ENCODE data around the gene CERS6.

GRCh38 chr2:168713325-168713724, 257.3 kb downstream of the CERS6 start:
- TF ChIP-seq, protein P1, sequence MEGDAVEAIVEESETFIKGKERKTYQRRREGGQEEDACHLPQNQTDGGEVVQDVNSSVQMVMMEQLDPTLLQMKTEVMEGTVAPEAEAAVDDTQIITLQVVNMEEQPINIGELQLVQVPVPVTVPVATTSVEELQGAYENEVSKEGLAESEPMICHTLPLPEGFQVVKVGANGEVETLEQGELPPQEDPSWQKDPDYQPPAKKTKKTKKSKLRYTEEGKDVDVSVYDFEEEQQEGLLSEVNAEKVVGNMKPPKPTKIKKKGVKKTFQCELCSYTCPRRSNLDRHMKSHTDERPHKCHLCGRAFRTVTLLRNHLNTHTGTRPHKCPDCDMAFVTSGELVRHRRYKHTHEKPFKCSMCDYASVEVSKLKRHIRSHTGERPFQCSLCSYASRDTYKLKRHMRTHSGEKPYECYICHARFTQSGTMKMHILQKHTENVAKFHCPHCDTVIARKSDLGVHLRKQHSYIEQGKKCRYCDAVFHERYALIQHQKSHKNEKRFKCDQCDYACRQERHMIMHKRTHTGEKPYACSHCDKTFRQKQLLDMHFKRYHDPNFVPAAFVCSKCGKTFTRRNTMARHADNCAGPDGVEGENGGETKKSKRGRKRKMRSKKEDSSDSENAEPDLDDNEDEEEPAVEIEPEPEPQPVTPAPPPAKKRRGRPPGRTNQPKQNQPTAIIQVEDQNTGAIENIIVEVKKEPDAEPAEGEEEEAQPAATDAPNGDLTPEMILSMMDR (conservative IDR thresholded peaks at IDR 0.05 in 1 of 2, IDR thresholded peaks at IDR 0.05 in 1 of 2; ENCODE audit: extremely low read depth in 1 of 2, insufficient read depth in 1 of 2, low read depth in 1 of 2, low read length in 2 of 2), result no peak
- no peak for TF ChIP-seq EZH2 (IDR thresholded peaks at IDR 0.05; ENCODE audit: borderline replicate concordance, low read length)

Measured in mammary epithelial cell (primary cell).